K562 (cell line): Measurements from ENCODE around the gene F13B. TPM values are rescaled to one million over a fixed set of nuclear protein-coding genes. Genes with fewer than 3 reads are reported as not detected.

Experiments
- ATAC-seq: fragments of 200-7000 bp; cut with Tn5 transposase; 3 replicates; pipeline ENCODE4 v1.9.1; 2020; ENCODE audit warnings: moderate library complexity
- BruUV-seq: library from RNA; stranded (reverse); fragments of 400-500 nt; replicated peaks from 2 replicates; lab custom pipeline; 2021; lab: Mats Ljungman, UMichigan
- CTCF ChIA-PET: fragments of 300-600 bp; formaldehyde crosslinking; extraction: SDS; loops from one replicate; lab custom pipeline; 2021; ENCODE audit warnings: low intra/inter-chr PET ratio; lab: Yijun Ruan, JAX
- POLR2A ChIA-PET: fragments of 300-600, 350-650 bp; sonication (Branson Sonifier 250); formaldehyde crosslinking; extraction: SDS; loops from one replicate; lab custom pipeline; 2021; ENCODE audit warnings: antibody characterized with exemption, inconsistent platforms; lab: Yijun Ruan, JAX
- DNase-seq, 4 experiments: peaks; one replicate each; pipeline versions ENCODE4 v3.0.0 to v3.0.0-alpha.2; 2011 to 2018; ENCODE audit warnings: low spot score in 3 of 4, mixed read lengths in 3 of 4; ENCODE audit errors: extremely low read depth in 1 of 4
- FAIRE-seq: peaks from 2 replicates; lab custom pipeline; 2011; peaks lifted over from hg19 to GRCh38; lab: Jason Lieb, UNC
- H2AFZ ChIP-seq: 2 replicates; pipeline ENCODE4 v1.6.0; 2011; ENCODE audit warnings: low read depth, low read length, control low read depth, inconsistent platforms
- H3K27ac ChIP-seq: fragments of 200-600 bp; 3 replicates; pipeline ENCODE4 v1.8.0; 2011; ENCODE audit warnings: low read depth, mild to moderate bottlenecking, control low read depth, inconsistent platforms, low read length, moderate library complexity, mixed read lengths; ENCODE audit errors: extremely low read depth
- H3K27me3 ChIP-seq, 2 experiments: fragments of 300-600 bp in 1 of 2; 2 replicates in 1 of 2; 3 replicates in 1 of 2; pipeline versions ENCODE4 v1.6.0 to v1.8.0; 2011; ENCODE audit warnings: inconsistent platforms in 2 of 2, low read length in 2 of 2, mild to moderate bottlenecking in 1 of 2, mixed read lengths in 1 of 2, moderate library complexity in 1 of 2; ENCODE audit not compliant: control insufficient read depth in 2 of 2, insufficient read depth in 2 of 2
- H3K36me3 ChIP-seq: fragments of 300-600 bp; 3 replicates; pipeline ENCODE4 v1.8.0; 2011; ENCODE audit warnings: mild to moderate bottlenecking, low read length, inconsistent platforms; ENCODE audit not compliant: control insufficient read depth, insufficient read depth
- H3K4me1 ChIP-seq, 2 experiments: fragments of 200-600 bp in 1 of 2; replicated peaks in 1 of 2; 2 replicates in 1 of 2; 3 replicates in 1 of 2; pipeline versions ENCODE4 v1.5.1 to v1.8.0; 2011; ENCODE audit warnings: inconsistent platforms in 2 of 2, low read length in 2 of 2, mild to moderate bottlenecking in 1 of 2, mixed read lengths in 1 of 2, moderate library complexity in 1 of 2; ENCODE audit not compliant: control insufficient read depth in 2 of 2, insufficient read depth in 2 of 2
- H3K4me2 ChIP-seq: 2 replicates; pipeline ENCODE4 v1.6.1; 2011; ENCODE audit warnings: low read length, control low read depth, inconsistent platforms, mixed read lengths; ENCODE audit not compliant: insufficient read depth
- H3K4me3 ChIP-seq: fragments of 200-600 bp; sonication (generic), shearing (Covaris generic); 2 replicates; pipeline ENCODE4 v1.5.1; 2016; ENCODE audit warnings: control low read depth, inconsistent platforms
- H3K79me2 ChIP-seq: fragments of 200-600 bp; 3 replicates; pipeline ENCODE4 v1.8.0; 2011; ENCODE audit warnings: low read length, inconsistent platforms; ENCODE audit not compliant: control insufficient read depth, insufficient read depth
- H3K9ac ChIP-seq, 2 experiments: 2 replicates each; pipeline versions ENCODE4 v1.6.0 to v1.6.1; 2011; ENCODE audit warnings: low read depth in 2 of 2, low read length in 2 of 2, control low read depth in 1 of 2, inconsistent platforms in 1 of 2, mild to moderate bottlenecking in 1 of 2, mixed read lengths in 1 of 2; ENCODE audit not compliant: insufficient read depth in 1 of 2
- H3K9me1 ChIP-seq: one replicate; pipeline ENCODE4 v1.6.0; 2011; ENCODE audit warnings: inconsistent platforms, mild to moderate bottlenecking, low read length, moderate library complexity; ENCODE audit not compliant: control insufficient read depth, insufficient read depth
- H3K9me3 ChIP-seq: replicated peaks from 2 replicates; pipeline ENCODE4 v1.5.1; 2011; ENCODE audit warnings: low read depth, low read length, inconsistent platforms; ENCODE audit not compliant: control insufficient read depth, insufficient read depth
- H4K20me1 ChIP-seq: replicated peaks from 2 replicates; pipeline ENCODE4 v1.6.1; 2011; ENCODE audit warnings: low read length, inconsistent platforms, mixed read lengths; ENCODE audit not compliant: control insufficient read depth, insufficient read depth
- ARNT ChIP-seq, 2 experiments: fragments of 450-650 bp; IDR thresholded peaks; 2 replicates each; pipeline ENCODE4 v1.6.1; 2016; ENCODE audit warnings: mild to moderate bottlenecking in 1 of 2
- CREB3 ChIP-seq: fragments of 450-650 bp; conservative IDR thresholded peaks from 2 replicates; pipeline ENCODE4 v1.6.1; 2016; ENCODE audit warnings: missing genetic modification characterization, low read depth, mild to moderate bottlenecking, missing compliant biosample characterization, moderate library complexity
- GABPA ChIP-seq: fragments of 200-800 bp; sonication (Bioruptor generic); conservative IDR thresholded peaks from 2 replicates; pipeline ENCODE4 v1.6.1; 2016; ENCODE audit warnings: low read depth, missing genetic modification characterization, missing compliant biosample characterization
- NBN ChIP-seq: fragments of 450-650 bp; IDR thresholded peaks from 2 replicates; pipeline ENCODE4 v1.6.1; 2016; ENCODE audit warnings: low read depth, mild to moderate bottlenecking
- SMAD4 ChIP-seq: fragments of 250-450 bp; sonication (Bioruptor Pico); conservative IDR thresholded peaks from 2 replicates; pipeline ENCODE4 v1.8.0; 2021; ENCODE audit warnings: inconsistent platforms, mild to moderate bottlenecking, moderate library complexity
- ZFP36 ChIP-seq: fragments of 150-350 bp; IDR thresholded peaks from 2 replicates; pipeline ENCODE4 v1.6.1; 2018; ENCODE audit warnings: low read length, low read depth; ENCODE audit not compliant: partially characterized antibody
- ZNF282 ChIP-seq: sonication (generic); formaldehyde crosslinking; IDR thresholded peaks from 2 replicates; pipeline ENCODE4 v1.8.1; 2023; ENCODE audit warnings: missing genetic modification reagents
- WGBS: fragments of 100-300 bp; shearing (Covaris generic); methylation state at CpG from one replicate; pipeline ENCODE4 v1.1.6; 2016; ENCODE audit warnings: low coverage, mixed read lengths; ENCODE audit not compliant: insufficient coverage; ENCODE audit errors: missing lambda C conversion rate; 5-methylcytosine and 5-hydroxymethylcytosine counted together
- in situ Hi-C: fragments of 300-500 bp; cut with MboI; formaldehyde crosslinking; loops from 4 replicates; pipeline ENCODE4 v1.15.0; 2018; ENCODE audit warnings: inconsistent platforms, mixed read lengths
- intact Hi-C: fragments of 100-400 bp; cut with micrococcal nuclease; formaldehyde crosslinking; loops from 2 replicates; pipeline ENCODE4 v1.14.2; 2022
- polyA plus RNA-seq, 8 experiments: library from polyadenylated mRNA; depleted of rRNA in 4 of 8; stranded (reverse) in 5 of 8; unstranded in 3 of 8; fragments of >200 nt; fragmentation: Nextera tagmentation in 2 of 8; fragmentation: Illumina TruSeq in 1 of 8; extraction: Ambion mirVana in 2 of 8; extraction: Trizol in 1 of 8; gene quantifications; 2 replicates each; pipeline versions ENCODE4 v1.2.1 to v1.2.3, GENCODE V29; 2011 to 2014; ENCODE audit warnings: inconsistent platforms in 1 of 8, missing spikeins in 1 of 8
- total RNA-seq, 7 experiments: library from RNA; depleted of rRNA in 6 of 7; stranded (reverse); fragments of >200 nt in 6 of 7; fragmentation: Illumina TruSeq in 2 of 7; extraction: Trizol in 2 of 7; gene quantifications; 2 replicates each; pipeline versions ENCODE4 v1.2.1 to v1.2.3, GENCODE V29; 2011 to 2021; ENCODE audit warnings: low replicate concordance in 1 of 7

The F13B gene
- total and polyA plus RNA-seq, 9 of the 15 experiments (the other 6 are each of a cell fraction or from before 2014, with no cell fraction given) = not detected

GRCh38 chr1:197092491-197093023 lies 25.5 kb upstream of the F13B start:
- ChIA-PET POLR2A (interaction anchor here (0.7 kb wide), 1 partner anchor 21 kb away, joined by 4 read pairs; no protein-coding TSS in a partner anchor), CTCF (no interaction called here)
- peaks cover 0 to 11% of the 10 kb centered on the region in 2 experiments; a peak in 2 of 5 replicates for H3K4me1 ChIP-seq
- 94% methylated on average over 1 of the region's 1 CpG for WGBS
- peaks cover 78% of the 10 kb centered on the region for H3K36me3 ChIP-seq
- in situ Hi-C loops (no loop called here), intact Hi-C loops (no loop called here)
- TF ChIP-seq GABPA (tag) = no peak
- no peak for TF ChIP-seq ZFP36
- TF ChIP-seq ARNT (IDR thresholded peaks at IDR 0.05) = no peak
- no peak for TF ChIP-seq SMAD4 (CRISPR knock-in tag)
- TF ChIP-seq NBN = no peak
- no peak for TF ChIP-seq ZNF282 (CRISPR knock-in tag)
- TF ChIP-seq CREB3 = no peak
- H3K27me3 ChIP-seq = no peaks in the 10 kb centered on the region
- H2AFZ ChIP-seq = no peak overlapping the region
- H3K9me3 ChIP-seq = no peaks in the 10 kb centered on the region
- no peak for DNase-seq
- no peak overlapping the region for H3K4me3 ChIP-seq
- ATAC-seq = no peak
- H3K27ac ChIP-seq = no peak overlapping the region
- H3K9me1 ChIP-seq = no peaks in the 10 kb centered on the region
- FAIRE-seq = no peak
- H3K4me2 ChIP-seq = no peak overlapping the region
- no peaks in the 10 kb centered on the region for H3K79me2 ChIP-seq
- H4K20me1 ChIP-seq = no peaks in the 10 kb centered on the region
- no TSS peak for BruUV-seq
- no peak overlapping the region for H3K9ac ChIP-seq
